H1 (cell line): ENCODE results near the gene RPL38. TPM values are rescaled to one million over a fixed set of nuclear protein-coding genes. Genes with fewer than 3 reads are reported as not detected.

Source experiments
- CTCF ChIA-PET: fragments of 300-600 bp; sonication (Branson Sonifier 250); formaldehyde crosslinking; loops from one replicate; lab custom pipeline; 2021; ENCODE audit not compliant: partially characterized antibody; lab: Charles Lee
- POLR2A ChIA-PET: fragments of 300-600 bp; sonication (Branson Sonifier 250); formaldehyde crosslinking; loops from one replicate; lab custom pipeline; 2021; ENCODE audit warnings: inconsistent platforms; ENCODE audit not compliant: partially characterized antibody; lab: Charles Lee
- DNase-seq, 2 experiments: peaks; one replicate each; pipeline versions ENCODE4 v3.0.0 to v3.0.0-alpha.2; 2010 to 2022; ENCODE audit warnings: low spot score in 2 of 2, low read depth in 1 of 2, mixed read lengths in 1 of 2
- FAIRE-seq: peaks from 2 replicates; lab custom pipeline; 2011; peaks lifted over from hg19 to GRCh38; lab: Jason Lieb, UNC
- H2AFZ ChIP-seq: 2 replicates; pipeline ENCODE4 v1.8.1; 2012; ENCODE audit warnings: low read length, inconsistent platforms
- H2AK5ac ChIP-seq: 2 replicates; pipeline ENCODE4 v1.6.1; 2013; ENCODE audit warnings: low read depth, low read length
- H2BK120ac ChIP-seq: replicated peaks from 2 replicates; pipeline ENCODE3; 2013; ENCODE audit warnings: low read depth, low read length, inconsistent platforms
- H2BK12ac ChIP-seq: 2 replicates; pipeline ENCODE4 v1.6.1; 2013; ENCODE audit warnings: low read depth, low read length
- H2BK15ac ChIP-seq: 2 replicates; pipeline ENCODE4 v1.6.1; 2013; ENCODE audit warnings: low read length
- H2BK20ac ChIP-seq: 2 replicates; pipeline ENCODE4 v1.6.1; 2013; ENCODE audit warnings: low read length
- H2BK5ac ChIP-seq: 2 replicates; pipeline ENCODE4 v1.6.1; 2013; ENCODE audit warnings: low read depth, low read length
- H3K14ac ChIP-seq: 2 replicates; pipeline ENCODE4 v1.6.1; 2013; ENCODE audit warnings: inconsistent platforms; ENCODE audit not compliant: insufficient read length
- H3K18ac ChIP-seq: 2 replicates; pipeline ENCODE4 v1.6.1; 2013; ENCODE audit warnings: low read length; ENCODE audit errors: extremely low read depth
- H3K23ac ChIP-seq: 2 replicates; pipeline ENCODE4 v1.6.1; 2013; ENCODE audit warnings: inconsistent platforms; ENCODE audit not compliant: insufficient read length
- H3K23me2 ChIP-seq: 2 replicates; pipeline ENCODE4 v1.6.1; 2013; ENCODE audit warnings: low read depth, low read length
- H3K27ac ChIP-seq: 2 replicates; pipeline ENCODE4 v1.6.1; 2011; ENCODE audit warnings: low read depth, low read length, inconsistent platforms
- H3K27me3 ChIP-seq, 4 experiments: replicated peaks in 1 of 4; 1 replicate in 1 of 4; 2 replicates in 3 of 4; pipeline versions ENCODE4 v1.6.1 to v1.8.1; 2011 to 2013; ENCODE audit warnings: low read length in 3 of 4, mild to moderate bottlenecking in 3 of 4, inconsistent platforms in 2 of 4, mixed read lengths in 2 of 4, moderate library complexity in 1 of 4; ENCODE audit not compliant: control insufficient read depth in 3 of 4, insufficient read depth in 3 of 4; ENCODE audit errors: extremely low read depth in 1 of 4
- H3K36me3 ChIP-seq, 4 experiments: 2 replicates each; pipeline versions ENCODE4 v1.6.1 to v1.8.1; 2011 to 2013; ENCODE audit warnings: mild to moderate bottlenecking in 4 of 4, low read length in 3 of 4, moderate library complexity in 2 of 4, control low read depth in 1 of 4, inconsistent platforms in 1 of 4; ENCODE audit not compliant: insufficient read depth in 4 of 4, control insufficient read depth in 2 of 4
- H3K4ac ChIP-seq: replicated peaks from 2 replicates; pipeline ENCODE3; 2013; ENCODE audit warnings: low read length, low read depth, mixed read lengths, inconsistent platforms; ENCODE audit not compliant: insufficient read length
- H3K4me1 ChIP-seq, 4 experiments: replicated peaks in 1 of 4; 1 replicate in 1 of 4; 2 replicates in 3 of 4; pipeline versions ENCODE4 v1.6.1 to v1.8.1; 2011 to 2013; ENCODE audit warnings: low read length in 3 of 4, inconsistent platforms in 2 of 4, mixed read lengths in 1 of 4; ENCODE audit not compliant: insufficient read depth in 4 of 4, control insufficient read depth in 3 of 4
- H3K4me2 ChIP-seq, 2 experiments: 2 replicates each; pipeline versions ENCODE4 v1.6.1 to v1.8.1; 2011 to 2013; ENCODE audit warnings: low read depth in 2 of 2, low read length in 2 of 2, control low read depth in 1 of 2, inconsistent platforms in 1 of 2, mild to moderate bottlenecking in 1 of 2; ENCODE audit not compliant: insufficient read depth in 1 of 2
- H3K4me3 ChIP-seq, 4 experiments: fragments of 200-600, 300-600 bp in 1 of 4; sonication (generic), shearing (Covaris generic), sonication (Bioruptor Twin) in 1 of 4; 2 replicates each; pipeline versions ENCODE4 v1.5.1 to v1.8.1; 2011 to 2016; ENCODE audit warnings: low read length in 4 of 4, low read depth in 3 of 4, control low read depth in 2 of 4, inconsistent platforms in 2 of 4, mild to moderate bottlenecking in 2 of 4, mixed read lengths in 1 of 4, moderate library complexity in 1 of 4; ENCODE audit not compliant: insufficient read depth in 2 of 4; ENCODE audit errors: extremely low read depth in 1 of 4
- H3K56ac ChIP-seq: replicated peaks from 2 replicates; pipeline ENCODE3; 2013; ENCODE audit warnings: low read depth, mild to moderate bottlenecking, mixed read lengths, low read length, inconsistent platforms; ENCODE audit not compliant: insufficient read length
- H3K79me1 ChIP-seq: 2 replicates; pipeline ENCODE4 v1.6.1; 2013; ENCODE audit warnings: low read depth, low read length, control low read depth
- H3K79me2 ChIP-seq, 2 experiments: 2 replicates each; pipeline versions ENCODE4 v1.6.1 to v1.8.1; 2012 to 2013; ENCODE audit warnings: low read length in 2 of 2, mild to moderate bottlenecking in 2 of 2, inconsistent platforms in 1 of 2; ENCODE audit not compliant: insufficient read depth in 2 of 2, control insufficient read depth in 1 of 2
- H3K9ac ChIP-seq, 4 experiments: replicated peaks in 1 of 4; 1 replicate in 1 of 4; 2 replicates in 3 of 4; pipeline versions ENCODE4 v1.6.1 to v1.8.1; 2011 to 2013; ENCODE audit warnings: low read depth in 3 of 4, low read length in 3 of 4, control low read depth in 2 of 4, mild to moderate bottlenecking in 2 of 4, moderate library complexity in 2 of 4, inconsistent platforms in 1 of 4; ENCODE audit errors: extremely low read depth in 1 of 4
- H3K9me3 ChIP-seq, 2 experiments: 2 replicates each; pipeline versions ENCODE4 v1.6.1 to v1.8.1; 2012 to 2013; ENCODE audit warnings: mild to moderate bottlenecking in 2 of 2, moderate library complexity in 2 of 2, control low read depth in 1 of 2, inconsistent platforms in 1 of 2, low read depth in 1 of 2, low read length in 1 of 2, mixed read lengths in 1 of 2; ENCODE audit not compliant: insufficient read depth in 2 of 2
- H4K20me1 ChIP-seq, 2 experiments: replicated peaks in 1 of 2; 2 replicates each; pipeline versions ENCODE3 to v1.8.1; 2011 to 2013; ENCODE audit warnings: inconsistent platforms in 2 of 2, low read length in 2 of 2, mild to moderate bottlenecking in 1 of 2; ENCODE audit not compliant: insufficient read depth in 2 of 2, control insufficient read depth in 1 of 2
- H4K5ac ChIP-seq: 2 replicates; pipeline ENCODE4 v1.6.1; 2013; ENCODE audit warnings: low read length, low read depth, mixed read lengths, inconsistent platforms; ENCODE audit not compliant: insufficient read length
- H4K8ac ChIP-seq: 2 replicates; pipeline ENCODE4 v1.8.0; 2013; ENCODE audit warnings: mild to moderate bottlenecking, moderate library complexity, low read length, inconsistent platforms; ENCODE audit not compliant: insufficient read depth; ENCODE audit errors: extremely low read depth
- H4K91ac ChIP-seq: replicated peaks from 2 replicates; pipeline ENCODE3; 2013; ENCODE audit warnings: low read length, mixed read lengths, inconsistent platforms; ENCODE audit not compliant: insufficient read length
- HDAC6 ChIP-seq: IDR thresholded peaks from one replicate; pipeline ENCODE4 v1.7.1; 2012; ENCODE audit warnings: low read depth, mild to moderate bottlenecking, inconsistent platforms, low read length, moderate library complexity
- USF2 ChIP-seq: IDR thresholded peaks from 2 replicates; pipeline ENCODE4 v1.6.1; 2011; ENCODE audit warnings: low read length, improper control_type of control experiment
- YY1 ChIP-seq: IDR thresholded peaks from 2 replicates; pipeline ENCODE4 v1.6.1; 2011; ENCODE audit warnings: low read depth, mild to moderate bottlenecking, low read length
- WGBS, 2 experiments: shearing (Covaris generic) in 1 of 2; methylation state at CpG; one replicate each; pipeline versions ENCODE4 v1.1.6 to v1.1.7; 2013 to 2015; ENCODE audit warnings: low lambda C conversion rate in 2 of 2, mixed read lengths in 2 of 2, inconsistent platforms in 1 of 2, low coverage in 1 of 2, missing lambda C conversion rate in 1 of 2; ENCODE audit not compliant: insufficient replicate concordance in 2 of 2, insufficient coverage in 1 of 2, insufficient read length in 1 of 2; ENCODE audit errors: extremely low coverage in 1 of 2, missing lambda C conversion rate in 1 of 2; 5-methylcytosine and 5-hydroxymethylcytosine counted together
- polyA plus RNA-seq, 7 experiments: library from polyadenylated mRNA; depleted of rRNA in 3 of 7; stranded (reverse) in 5 of 7; unstranded in 2 of 7; fragments of >200 nt in 5 of 7; fragments of 200-250 nt in 2 of 7; gene quantifications; 1 replicate in 5 of 7; 2 replicates in 1 of 7; 4 replicates in 1 of 7; pipeline versions ENCODE4 v1.2.1 to v1.2.3, GENCODE V29; 2011 to 2013; ENCODE audit warnings: missing spikeins in 2 of 7, mixed read lengths in 2 of 7
- total RNA-seq: library from RNA; stranded (reverse); fragmentation: NEBNext Ultra II Directional; extraction: Animal tissue kit (Norgen Biotek cat#: 25700); gene quantifications from 2 replicates; pipeline ENCODE4 v1.2.1, GENCODE V29; 2021

RPL38 gene
- total and polyA plus RNA-seq, 2 of the 8 experiments (the other 6 are each of a cell fraction or from before 2014, with no cell fraction given), result 412 to 1,195 TPM

GRCh38 chr17:74223901-74224300, 20.4 kb downstream of the RPL38 start:
- H4K8ac ChIP-seq, result no peak overlapping the region
- no peaks in the 10 kb centered on the region for H3K9me3 ChIP-seq
- peaks cover 0 to 1% of the 10 kb centered on the region in 2 experiments for H4K20me1 ChIP-seq
- no peak overlapping the region for H3K4me3 ChIP-seq
- H3K79me2 ChIP-seq, result no peaks in the 10 kb centered on the region
- no peak overlapping the region for H3K4ac ChIP-seq
- H3K36me3 ChIP-seq, result no peaks in the 10 kb centered on the region
- DNase-seq (no peak), FAIRE-seq (no peak)
- H3K4me1 ChIP-seq, result no peaks in the 10 kb centered on the region; a peak in 1 of 7 replicates
- no peak overlapping the region for H3K56ac ChIP-seq
- H2BK12ac ChIP-seq, result no peak overlapping the region
- no peak overlapping the region for H2BK15ac ChIP-seq
- ChIA-PET CTCF (interaction anchor here (0.7 to 2.9 kb wide), 4 partner anchors 9 to 72 kb away, joined by 3 to 12 read pairs (median 4); no protein-coding TSS in a partner anchor), POLR2A (interaction anchor here (1.2 to 4.0 kb wide), 2 partner anchors 15 to 20 kb away, joined by 4 to 19 read pairs; partner anchors contain the start of gene RPL38)
- H4K5ac ChIP-seq, result no peak overlapping the region
- H3K27ac ChIP-seq, result no peak overlapping the region
- H2AFZ ChIP-seq, result no peak overlapping the region
- no peaks in the 10 kb centered on the region for H3K27me3 ChIP-seq
- no peak overlapping the region for H2BK5ac ChIP-seq
- H3K18ac ChIP-seq, result no peak overlapping the region
- no peaks in the 10 kb centered on the region for H3K23me2 ChIP-seq
- H2AK5ac ChIP-seq, result no peak overlapping the region
- H2BK20ac ChIP-seq, result no peak overlapping the region
- no peak overlapping the region for H4K91ac ChIP-seq
- H3K4me2 ChIP-seq, result no peak overlapping the region
- WGBS, 2 experiments, result 92% methylated on average over 14 of the region's 14 CpGs; no CpG with 5 or more reads in 1 of the 2 experiments
- H3K9ac ChIP-seq, result no peak overlapping the region
- H3K23ac ChIP-seq, result no peak overlapping the region
- no peaks in the 10 kb centered on the region for H3K79me1 ChIP-seq
- no peak overlapping the region for H3K14ac ChIP-seq
- H2BK120ac ChIP-seq, result no peak overlapping the region
- TF ChIP-seq HDAC6, result no peak
- no peak for TF ChIP-seq YY1
- TF ChIP-seq USF2, result no peak
